Activated CD8-positive, alpha-beta T cell treated with anti-CD3 and anti-CD28 coated beads for 36 hours (primary cell): Measurements from ENCODE around the gene LARGE1. TPM values are rescaled to one million over a fixed set of nuclear protein-coding genes. Genes with fewer than 3 reads are reported as not detected.

ENCODE experiments used
- ATAC-seq: fragments of 200-7000 bp; cut with Tn5 transposase; one replicate; pipeline ENCODE4 v1.10.0; 2021; ENCODE audit warnings: mild to moderate bottlenecking, moderate library complexity
- CTCF ChIA-PET: fragments of 350-600 bp; sonication (Branson Sonifier 250); formaldehyde crosslinking; loops from one replicate; lab custom pipeline; 2021; ENCODE audit warnings: antibody characterized with exemption; lab: Charles Lee
- POLR2A ChIA-PET: fragments of 350-600 bp; sonication (Branson Sonifier 250); formaldehyde crosslinking; loops from one replicate; lab custom pipeline; 2021; ENCODE audit warnings: antibody characterized with exemption; lab: Charles Lee
- DNase-seq: peaks from one replicate; pipeline ENCODE4 v3.0.0-alpha.2; 2020
- H3K27ac Mint-ChIP-seq: one replicate; pipeline ENCODE4 v1.8.0; 2021; ENCODE audit warnings: mild to moderate bottlenecking, mixed read lengths
- H3K27me3 Mint-ChIP-seq: one replicate; pipeline ENCODE4 v1.8.0; 2021; ENCODE audit warnings: mixed read lengths
- H3K36me3 Mint-ChIP-seq: one replicate; pipeline ENCODE4 v1.8.0; 2021; ENCODE audit warnings: low read depth, mixed read lengths
- H3K4me1 Mint-ChIP-seq: one replicate; pipeline ENCODE4 v1.8.0; 2021; ENCODE audit warnings: low read depth, mixed read lengths
- H3K4me3 Mint-ChIP-seq: one replicate; pipeline ENCODE4 v1.8.0; 2021; ENCODE audit warnings: mild to moderate bottlenecking, moderate library complexity, mixed read lengths
- H3K9me3 Mint-ChIP-seq: one replicate; pipeline ENCODE4 v1.8.0; 2021; ENCODE audit warnings: mixed read lengths
- intact Hi-C: fragments of 100-400 bp; cut with micrococcal nuclease; formaldehyde crosslinking; loops from one replicate; pipeline ENCODE4 v1.10.0; 2022
- total RNA-seq, 2 experiments: library from RNA; stranded (reverse); gene quantifications; one replicate each; pipeline ENCODE4 v1.2.3, GENCODE V29; 2021
- TF ChIP-seq, protein P1 (sequence below): fragments of 200-600 bp; IDR thresholded peaks from one replicate; pipeline ENCODE4 v1.8.0; 2022; ENCODE audit warnings: antibody characterized with exemption, mild to moderate bottlenecking

Gene LARGE1
- total RNA-seq, 2 experiments from 2014 or later = 0.31 to 0.32 TPM

DNA sequence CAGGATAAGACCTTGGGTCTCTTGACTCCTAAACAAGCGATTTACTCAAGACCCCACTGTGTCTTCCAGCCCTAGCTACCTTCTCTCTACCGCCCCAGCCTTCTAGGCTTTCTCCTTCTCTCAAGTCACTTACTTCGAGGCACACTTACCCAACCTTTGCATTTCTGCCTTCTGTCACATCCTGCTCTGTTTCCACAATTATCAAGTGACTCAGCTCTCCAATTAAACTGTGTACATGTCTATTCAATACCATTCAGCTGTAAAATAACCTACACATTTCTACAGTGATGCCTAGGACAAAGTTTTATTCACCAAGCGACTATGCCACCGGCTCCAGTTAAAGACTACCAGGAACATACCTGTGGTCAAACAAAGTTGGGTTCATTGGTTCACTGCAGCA, 69.0 kb downstream of the LARGE1 start:
- ChIA-PET CTCF (no interaction called here), POLR2A (no interaction called here)
- H3K4me1 Mint-ChIP-seq = peaks cover 11% of the 10 kb centered on the region
- peaks cover 4% of the 10 kb centered on the region for H3K9me3 Mint-ChIP-seq
- H3K36me3 Mint-ChIP-seq = no peaks in the 10 kb centered on the region
- no peak overlapping the region for H3K27ac Mint-ChIP-seq
- H3K27me3 Mint-ChIP-seq = no peaks in the 10 kb centered on the region
- TF ChIP-seq, protein P1, sequence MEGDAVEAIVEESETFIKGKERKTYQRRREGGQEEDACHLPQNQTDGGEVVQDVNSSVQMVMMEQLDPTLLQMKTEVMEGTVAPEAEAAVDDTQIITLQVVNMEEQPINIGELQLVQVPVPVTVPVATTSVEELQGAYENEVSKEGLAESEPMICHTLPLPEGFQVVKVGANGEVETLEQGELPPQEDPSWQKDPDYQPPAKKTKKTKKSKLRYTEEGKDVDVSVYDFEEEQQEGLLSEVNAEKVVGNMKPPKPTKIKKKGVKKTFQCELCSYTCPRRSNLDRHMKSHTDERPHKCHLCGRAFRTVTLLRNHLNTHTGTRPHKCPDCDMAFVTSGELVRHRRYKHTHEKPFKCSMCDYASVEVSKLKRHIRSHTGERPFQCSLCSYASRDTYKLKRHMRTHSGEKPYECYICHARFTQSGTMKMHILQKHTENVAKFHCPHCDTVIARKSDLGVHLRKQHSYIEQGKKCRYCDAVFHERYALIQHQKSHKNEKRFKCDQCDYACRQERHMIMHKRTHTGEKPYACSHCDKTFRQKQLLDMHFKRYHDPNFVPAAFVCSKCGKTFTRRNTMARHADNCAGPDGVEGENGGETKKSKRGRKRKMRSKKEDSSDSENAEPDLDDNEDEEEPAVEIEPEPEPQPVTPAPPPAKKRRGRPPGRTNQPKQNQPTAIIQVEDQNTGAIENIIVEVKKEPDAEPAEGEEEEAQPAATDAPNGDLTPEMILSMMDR = no peak
- intact Hi-C loops = no loop called here
- no peak for DNase-seq
- H3K4me3 Mint-ChIP-seq = no peak overlapping the region
- no peak for ATAC-seq

DNA sequence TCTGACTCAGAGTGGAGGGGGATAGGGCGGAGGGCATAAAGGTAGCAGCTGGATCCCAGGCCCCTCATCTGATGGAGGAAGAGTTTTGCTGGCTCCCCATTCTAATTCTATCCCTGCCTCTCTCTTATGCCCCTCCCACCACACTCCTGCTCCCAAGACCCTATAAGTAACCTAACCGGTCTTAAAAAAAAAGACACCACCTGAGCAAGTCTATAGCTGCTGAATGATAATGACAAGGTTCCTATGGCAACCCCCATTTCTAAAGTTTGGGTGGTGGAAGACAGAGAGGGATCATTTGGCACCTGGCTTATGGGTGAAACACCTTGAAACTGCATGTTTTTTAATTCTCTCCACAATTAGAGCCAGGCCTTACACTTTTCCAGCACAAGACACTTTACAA, 69.6 kb downstream of the LARGE1 start:
- intact Hi-C loops = no loop called here
- no peaks in the 10 kb centered on the region for H3K36me3 Mint-ChIP-seq
- no peak for DNase-seq

DNA sequence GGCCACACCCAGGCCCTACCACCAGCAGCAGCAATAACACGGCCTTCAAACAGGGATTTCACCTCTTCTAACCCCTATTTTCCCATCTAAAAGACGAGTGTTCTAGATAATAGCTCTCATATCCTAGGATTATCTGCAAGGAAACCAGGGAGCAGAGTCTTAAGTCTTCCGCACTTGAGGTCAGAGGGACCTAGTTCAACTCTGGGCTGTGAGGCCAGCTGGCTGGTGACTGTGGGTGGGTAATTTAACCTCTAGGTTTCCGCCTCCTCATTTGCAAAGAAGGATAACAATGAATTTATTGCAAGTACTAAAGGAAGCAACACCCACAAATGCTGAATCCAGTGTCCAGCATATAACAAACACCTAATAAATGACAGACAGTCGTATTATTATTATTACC, 70.1 kb downstream of the LARGE1 start:
- CTCF ChIA-PET = no interaction called here
- peaks cover 10% of the 10 kb centered on the region for H3K9me3 Mint-ChIP-seq
- POLR2A ChIA-PET = no interaction called here
- TF ChIP-seq, protein P1 = no peak
- no peak overlapping the region for H3K4me3 Mint-ChIP-seq
- peaks cover 11% of the 10 kb centered on the region for H3K4me1 Mint-ChIP-seq
- ATAC-seq (no peak), DNase-seq (no peak)
- no peaks in the 10 kb centered on the region for H3K27me3 Mint-ChIP-seq
- intact Hi-C loops = no loop called here
- no peak overlapping the region for H3K27ac Mint-ChIP-seq
- no peaks in the 10 kb centered on the region for H3K36me3 Mint-ChIP-seq

More for the DNA sequence above, 69.6 kb downstream of the LARGE1 start:
- TF ChIP-seq, protein P1 = no peak
- Mint-ChIP-seq H3K4me3 (no peak overlapping the region), H3K27me3 (no peaks in the 10 kb centered on the region), H3K27ac (no peak overlapping the region), H3K9me3 (peaks cover 8% of the 10 kb centered on the region), H3K4me1 (peaks cover 11% of the 10 kb centered on the region)
- ChIA-PET CTCF (no interaction called here), POLR2A (no interaction called here)
- no peak for ATAC-seq

DNA sequence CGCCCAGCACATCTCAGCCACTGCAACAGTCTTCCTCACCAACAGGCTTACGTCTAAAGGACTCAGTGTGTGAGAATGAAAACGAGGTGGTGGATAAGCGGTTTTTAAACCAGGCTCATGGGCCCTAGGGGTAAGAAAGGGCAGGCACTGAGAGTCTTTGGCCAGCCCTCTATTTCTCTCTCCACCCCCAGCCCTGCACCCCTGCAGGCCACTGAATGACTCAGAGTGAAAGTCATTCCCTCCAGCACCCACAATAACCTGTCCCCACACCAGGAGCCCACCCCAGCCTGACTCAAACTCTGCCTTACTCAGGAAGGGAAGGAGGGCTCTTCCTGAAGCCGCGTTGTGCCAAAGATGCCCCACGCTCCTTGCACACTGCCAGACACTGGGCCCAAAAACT, 72.0 kb downstream of the LARGE1 start:
- H3K27me3 Mint-ChIP-seq = no peaks in the 10 kb centered on the region
- H3K9me3 Mint-ChIP-seq = peaks cover 10% of the 10 kb centered on the region
- ChIA-PET POLR2A (no interaction called here), CTCF (no interaction called here)
- intact Hi-C loops = no loop called here
- DNase-seq = no peak
- no peaks in the 10 kb centered on the region for H3K36me3 Mint-ChIP-seq
- H3K27ac Mint-ChIP-seq = no peak overlapping the region
- no peak overlapping the region for H3K4me3 Mint-ChIP-seq
- no peak for ATAC-seq
- H3K4me1 Mint-ChIP-seq = peaks cover 3% of the 10 kb centered on the region
- TF ChIP-seq, protein P1 = no peak

DNA sequence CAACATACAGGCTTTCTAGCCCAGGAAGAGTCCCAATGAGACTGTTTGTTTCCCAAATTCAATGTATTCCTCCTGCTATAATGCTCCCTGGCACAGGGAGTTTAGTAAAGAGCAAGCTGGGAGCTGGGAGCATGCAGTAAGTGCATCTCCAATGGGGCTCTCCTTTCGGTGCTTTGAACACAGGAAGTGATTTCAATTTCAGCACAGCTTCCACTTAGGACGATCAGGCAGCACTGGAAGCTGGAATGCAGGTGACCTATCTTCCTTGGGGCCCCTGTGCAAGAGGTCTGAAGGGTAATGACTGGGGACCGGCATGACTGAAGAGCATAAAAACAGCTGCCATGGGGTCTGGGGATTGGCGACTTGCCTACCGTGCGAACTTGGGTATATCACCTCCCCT, 76.0 kb downstream of the LARGE1 start:
- DNase-seq (no peak), ATAC-seq (no peak)
- Mint-ChIP-seq H3K4me3 (no peak overlapping the region), H3K27me3 (no peaks in the 10 kb centered on the region), H3K36me3 (no peaks in the 10 kb centered on the region), H3K9me3 (peaks cover 10% of the 10 kb centered on the region), H3K27ac (no peak overlapping the region), H3K4me1 (no peaks in the 10 kb centered on the region)
- intact Hi-C loops = no loop called here
- TF ChIP-seq, protein P1 = no peak
- POLR2A ChIA-PET = no interaction called here
- CTCF ChIA-PET = no interaction called here
